ENCODE data around the gene ZNF578. TPM values are rescaled to one million over a fixed set of nuclear protein-coding genes. Genes with fewer than 3 reads are reported as not detected.
A peak's percentile ranks its signal among the peaks of the same experiment; 100 is the strongest.
"Not testable (repeated sequence)": the region's sequence is repeated elsewhere in the genome, so short reads cannot be mapped to it uniquely, and the experiment has no call there.

ZNF578 gene
- total RNA-seq, result 1 to 10 TPM in 2 of 8 experiments, under 1 TPM in 6; 0.11 to 7.5 (median 0.47) TPM

- no peak within 1 kb of the TSS for H3K27ac ChIP-seq
- 16 to 95% (median 95%) methylated on average over 5 to 19 of the region's 48 CpGs; no CpG with 5 or more reads in 7 of the 10 experiments for WGBS, 10 experiments
- peak within 1 kb of the TSS in 1 of 5 donors; percentile 70 for H3K4me3 ChIP-seq
- no peaks in the 10 kb centered on the region for H3K4me1 ChIP-seq (replicated peaks in 1 of 2)
- ATAC-seq (replicated peaks in 6 of 8), result peak in 5 of 8 experiments; percentile 74 to 99 (median 96)
- in situ Hi-C loops (cut with MboI; ENCODE audit: low pct_unique_long_range_greater_than_20kb in 2 of 9, low sequenced_read_pairs in 9 of 9, unreplicated experiment in 9 of 9), result no loop called here
Observed at GRCh38 chr19:52453324-52454094, at the start of gene ZNF578. ZNF578 (plus strand) TSS chr19:52453553; CDS start chr19:52501846, 48,293 bp downstream.

GRCh38 chr19:52410276-52410675, 43.1 kb upstream of the ZNF578 start:
- in situ Hi-C loops (cut with MboI; ENCODE audit: low pct_unique_long_range_greater_than_20kb in 2 of 9, low sequenced_read_pairs in 9 of 9, unreplicated experiment in 9 of 9), result no loop called here
- no peak for ATAC-seq (replicated peaks in 6 of 8)
- WGBS, 10 experiments, result 81 to 100% (median 100%) methylated on average over 1 to 4 of the region's 6 CpGs; no CpG with 5 or more reads in 1 of the 10 experiments

GRCh38 chr19:52415711-52416110, 37.6 kb upstream of the ZNF578 start:
- in situ Hi-C loops (cut with MboI; ENCODE audit: low pct_unique_long_range_greater_than_20kb in 2 of 9, low sequenced_read_pairs in 9 of 9, unreplicated experiment in 9 of 9), result no loop called here
- 59 to 100% (median 79%) methylated on average over 1 to 5 of the region's 5 CpGs; no CpG with 5 or more reads in 2 of the 10 experiments for WGBS, 10 experiments
- no peak overlapping the region for H3K4me3 ChIP-seq
- no peak overlapping the region for H3K27ac ChIP-seq
- no peaks in the 10 kb centered on the region for H3K4me1 ChIP-seq (replicated peaks in 1 of 2)
- no peak for ATAC-seq (replicated peaks in 6 of 8)

More at GRCh38 chr19:52410276-52410675, 43.1 kb upstream of the ZNF578 start:
- Histone ChIP-seq H3K4me3 (no peak overlapping the region), H3K4me1 (replicated peaks in 1 of 2) (no peaks in the 10 kb centered on the region), H3K27ac (no peak overlapping the region)

GRCh38 chr19:52428937-52429336, 24.4 kb upstream of the ZNF578 start, which contains the start of gene ZNF534:
ZNF534 (plus strand) TSS chr19:52429148; CDS start chr19:52431475, 2,327 bp downstream.
- no peak within 1 kb of the TSS for H3K4me3 ChIP-seq
- in situ Hi-C loops (cut with MboI; ENCODE audit: low pct_unique_long_range_greater_than_20kb in 2 of 9, low sequenced_read_pairs in 9 of 9, unreplicated experiment in 9 of 9), result no loop called here
- 74 to 100% (median 91%) methylated on average over 1 to 14 of the region's 27 CpGs; no CpG with 5 or more reads in 4 of the 10 experiments for WGBS, 10 experiments
- H3K27ac ChIP-seq, result no peak within 1 kb of the TSS
- H3K4me1 ChIP-seq (replicated peaks in 1 of 2), result no peaks in the 10 kb centered on the region
- ATAC-seq (replicated peaks in 6 of 8), result no peak

GRCh38 chr19:52442179-52442578, 11.2 kb upstream of the ZNF578 start:
- H3K4me1 ChIP-seq (replicated peaks in 1 of 2), result no peaks in the 10 kb centered on the region
- ATAC-seq (replicated peaks in 6 of 8), result no peak
- H3K4me3 ChIP-seq, result no peak overlapping the region
- WGBS, 10 experiments, result 22 to 70% (median 28%) methylated on average over 1 to 3 of the region's 3 CpGs; no CpG with 5 or more reads in 5 of the 10 experiments
- in situ Hi-C loops (cut with MboI; ENCODE audit: low pct_unique_long_range_greater_than_20kb in 2 of 9, low sequenced_read_pairs in 9 of 9, unreplicated experiment in 9 of 9), result no loop called here
- no peak overlapping the region for H3K27ac ChIP-seq

GRCh38 chr19:52444506-52444905, 8.8 kb upstream of the ZNF578 start:
- H3K4me1 ChIP-seq (replicated peaks in 1 of 2), result no peaks in the 10 kb centered on the region
- no peak overlapping the region for H3K27ac ChIP-seq
- no peak for ATAC-seq (replicated peaks in 6 of 8)
- in situ Hi-C loops (cut with MboI; ENCODE audit: low pct_unique_long_range_greater_than_20kb in 2 of 9, low sequenced_read_pairs in 9 of 9, unreplicated experiment in 9 of 9), result no loop called here
- H3K4me3 ChIP-seq, result no peak overlapping the region
- WGBS, 10 experiments, result 0 to 71% (median 50%) methylated on average over 1 of the region's 2 CpGs; no CpG with 5 or more reads in 7 of the 10 experiments

- Histone ChIP-seq H3K4me3 (no peak overlapping the region), H3K4me1 (replicated peaks in 1 of 2) (no peaks in the 10 kb centered on the region), H3K27ac (no peak overlapping the region)
- no peak for ATAC-seq (replicated peaks in 6 of 8)
- 5 to 100% (median 85%) methylated on average over 1 to 18 of the region's 41 CpGs; no CpG with 5 or more reads in 3 of the 10 experiments for WGBS, 10 experiments
- in situ Hi-C loops (cut with MboI; ENCODE audit: low pct_unique_long_range_greater_than_20kb in 2 of 9, low sequenced_read_pairs in 9 of 9, unreplicated experiment in 9 of 9), result no loop called here
Observed at GRCh38 chr19:52451241-52451640, 2.1 kb upstream of the ZNF578 start.

- Histone ChIP-seq H3K4me1 (replicated peaks in 1 of 2) (no peaks in the 10 kb centered on the region), H3K27ac (no peak overlapping the region), H3K4me3 (no peak overlapping the region)
- in situ Hi-C loops (cut with MboI; ENCODE audit: low pct_unique_long_range_greater_than_20kb in 2 of 9, low sequenced_read_pairs in 9 of 9, unreplicated experiment in 9 of 9), result no loop called here
- ATAC-seq (replicated peaks in 6 of 8), result no peak
- 20 to 100% (median 67%) methylated on average over 1 to 8 of the region's 14 CpGs for WGBS, 10 experiments
Observed at GRCh38 chr19:52464798-52465470, 11.6 kb downstream of the ZNF578 start.

- Histone ChIP-seq H3K27ac (no peak overlapping the region), H3K4me1 (replicated peaks in 1 of 2) (no peaks in the 10 kb centered on the region), H3K4me3 (no peak overlapping the region)
- ATAC-seq (replicated peaks in 6 of 8), result no peak
- 25 to 100% (median 48%) methylated on average over 1 to 3 of the region's 3 CpGs for WGBS, 10 experiments
- in situ Hi-C loops (cut with MboI; ENCODE audit: low pct_unique_long_range_greater_than_20kb in 2 of 9, low sequenced_read_pairs in 9 of 9, unreplicated experiment in 9 of 9), result no loop called here
Observed at GRCh38 chr19:52473655-52474350, 20.4 kb downstream of the ZNF578 start.

- H3K4me1 ChIP-seq (replicated peaks in 1 of 2), result no peaks in the 10 kb centered on the region
- in situ Hi-C loops (cut with MboI; ENCODE audit: low pct_unique_long_range_greater_than_20kb in 2 of 9, low sequenced_read_pairs in 9 of 9, unreplicated experiment in 9 of 9), result no loop called here
- no peak overlapping the region for H3K27ac ChIP-seq
- ATAC-seq (replicated peaks in 6 of 8), result no peak
- H3K4me3 ChIP-seq, result no peak overlapping the region
- 50 to 92% (median 71%) methylated on average over 3 to 7 of the region's 7 CpGs; no CpG with 5 or more reads in 1 of the 10 experiments for WGBS, 10 experiments
Observed at GRCh38 chr19:52474351-52475127, 21.2 kb downstream of the ZNF578 start.

- in situ Hi-C loops (cut with MboI; ENCODE audit: low pct_unique_long_range_greater_than_20kb in 2 of 9, low sequenced_read_pairs in 9 of 9, unreplicated experiment in 9 of 9); H3K4me3 ChIP-seq; H3K27ac ChIP-seq; H3K4me1 ChIP-seq (replicated peaks in 1 of 2); ATAC-seq (replicated peaks in 6 of 8): not testable (repeated sequence)
- WGBS, 10 experiments, result 37 to 68% (median 59%) methylated on average over 1 to 4 of the region's 7 CpGs; no CpG with 5 or more reads in 6 of the 10 experiments
Observed at GRCh38 chr19:52484111-52484743, 30.9 kb downstream of the ZNF578 start.

- in situ Hi-C loops (cut with MboI; ENCODE audit: low pct_unique_long_range_greater_than_20kb in 2 of 9, low sequenced_read_pairs in 9 of 9, unreplicated experiment in 9 of 9); H3K4me1 ChIP-seq (replicated peaks in 1 of 2); H3K4me3 ChIP-seq; H3K27ac ChIP-seq; ATAC-seq (replicated peaks in 6 of 8): not testable (repeated sequence)
- 17 to 93% (median 42%) methylated on average over 1 to 4 of the region's 7 CpGs; no CpG with 5 or more reads in 3 of the 10 experiments for WGBS, 10 experiments
Observed at GRCh38 chr19:52485064-52485463, 31.7 kb downstream of the ZNF578 start.

Data from motor neuron (in vitro differentiated cells).